Heart left ventricle (tissue), 16 donors: ENCODE data around the gene OTUD1. TPM values are rescaled to one million over a fixed set of nuclear protein-coding genes. Genes with fewer than 3 reads are reported as not detected.

Experiments used
- ATAC-seq, 4 donors: fragments of 200-7000 bp; cut with Tn5 transposase; one replicate each; pipeline ENCODE4 v1.9.1; 2020 to 2022; ENCODE audit warnings: moderate library complexity in 4 of 4, mild to moderate bottlenecking in 3 of 4, moderate number of reproducible peaks in 1 of 4
- DNase-seq, 5 donors: peaks; one replicate each; pipeline ENCODE4 v3.0.0-alpha.2; 2020
- H3K27ac ChIP-seq, 12 donors: fragments of 200-600 bp; sonication (generic) in 4 of 12; one replicate each; pipeline versions ENCODE4 v1.5.0 to v1.8.0; 2016 to 2022; ENCODE audit warnings: mild to moderate bottlenecking in 2 of 12
- H3K27me3 ChIP-seq, 9 donors: fragments of 200-600 bp; sonication (generic) in 2 of 9; one replicate each; pipeline versions ENCODE4 v1.5.1 to v1.8.0; 2016 to 2022; ENCODE audit warnings: mild to moderate bottlenecking in 3 of 9
- H3K36me3 ChIP-seq, 9 donors: fragments of 200-600 bp; sonication (generic) in 2 of 9; one replicate each; pipeline versions ENCODE4 v1.5.0 to v1.8.0; 2018 to 2022; ENCODE audit warnings: mild to moderate bottlenecking in 2 of 9
- H3K4me1 ChIP-seq, 12 donors: fragments of 200-600 bp; sonication (generic) in 4 of 12; one replicate each; pipeline versions ENCODE4 v1.5.0 to v1.8.0; 2016 to 2022; ENCODE audit warnings: mild to moderate bottlenecking in 3 of 12
- H3K4me3 ChIP-seq, 12 donors: fragments of 200-600 bp; sonication (generic) in 4 of 12; one replicate each; pipeline versions ENCODE4 v1.5.0 to v1.8.0; 2017 to 2022; ENCODE audit warnings: mild to moderate bottlenecking in 9 of 12, moderate library complexity in 4 of 12
- H3K9me3 ChIP-seq, 12 donors: fragments of 200-600 bp; sonication (generic) in 4 of 12; one replicate each; pipeline versions ENCODE4 v1.5.0 to v1.8.0; 2016 to 2022; ENCODE audit warnings: mild to moderate bottlenecking in 1 of 12
- CTCF ChIP-seq, 12 donors: fragments of 200-600 bp; sonication (generic) in 4 of 12; IDR thresholded peaks; one replicate each; pipeline versions ENCODE4 v1.5.0 to v1.8.0; 2018 to 2022; ENCODE audit warnings: antibody characterized with exemption in 12 of 12, mild to moderate bottlenecking in 5 of 12
- POLR2A ChIP-seq, 2 donors: fragments of 450-650 bp; IDR thresholded peaks; one replicate each; pipeline ENCODE4 v1.6.1; 2017; ENCODE audit warnings: antibody characterized with exemption in 2 of 2, mild to moderate bottlenecking in 2 of 2, moderate library complexity in 2 of 2
- WGBS, 4 donors: extraction: QIAGEN DNeasy Blood & Tissue Kit in 2 of 4; methylation state at CpG; one replicate each; pipeline versions ENCODE4 v1.1.5 to v1.1.7; 2013 to 2018; 5-methylcytosine and 5-hydroxymethylcytosine counted together
- intact Hi-C, 10 donors: fragments of 100-400 bp; cut with DNase I; formaldehyde crosslinking; loops; one replicate each; pipeline versions ENCODE4 v1.11.1 to v1.14.2; 2022
- polyA plus RNA-seq, 2 donors: library from polyadenylated mRNA; stranded (reverse); fragments of 200-250 nt; gene quantifications; one replicate each; pipeline ENCODE4 v1.2.3, GENCODE V29; 2013
- total RNA-seq, 9 donors: library from RNA; depleted of rRNA in 2 of 9; stranded (reverse); fragments of >200 nt in 2 of 9; fragmentation: NEBNext Ultra II Directional in 3 of 9; extraction: Animal tissue kit (Norgen Biotek cat#: 25700) in 3 of 9; gene quantifications; one replicate each; pipeline versions ENCODE4 v1.1.0 to v1.2.4, GENCODE V29; 2016 to 2023
- donor health status: ischemic (EF 13 %, LVEDD 7.1; RV severe dilation, severe dysfunction).
- donor health status: healthy with polysubstance abuse.
- donor health status: DM: no; HTN: yes; CAD: no.
- donor health status: DM: no; HTN: no; CAD: no.
- donor health status: ischemic (EF 25% LVEDD 6.9; RV normal size, moderate dysfunction).
- donor health status: ischemic (EF 25% LVEDD 5.7; RV mildly dilated, moderate dysfunction).
- donor health status: healthy.
- donor health status: DM: yes; HTN: yes; CAD: no.
- donor health status: ischemic (EF 35%, LVEDD 5.7; RV mildly dilated, moderate dysfunction).
- donor health status: nonischemic (EF 11% LVEDD 7.7; RV severe dilation, severe dysfunction).
- donor health status: DM: yes; HTN: yes; CAD: no.
- donor health status: PGD.
- donor health status: ischemic (EF 29% LVEDD 5.4; RV normal size, mild dysfunction).
- donor health status: nonischemic (EF 23%, LVEDD 6.1; RV moderate dilation, normal function).

The OTUD1 gene
- total and polyA plus RNA-seq, 11 donors: 8.7 to 60.9 (median 19.7) TPM

DNA sequence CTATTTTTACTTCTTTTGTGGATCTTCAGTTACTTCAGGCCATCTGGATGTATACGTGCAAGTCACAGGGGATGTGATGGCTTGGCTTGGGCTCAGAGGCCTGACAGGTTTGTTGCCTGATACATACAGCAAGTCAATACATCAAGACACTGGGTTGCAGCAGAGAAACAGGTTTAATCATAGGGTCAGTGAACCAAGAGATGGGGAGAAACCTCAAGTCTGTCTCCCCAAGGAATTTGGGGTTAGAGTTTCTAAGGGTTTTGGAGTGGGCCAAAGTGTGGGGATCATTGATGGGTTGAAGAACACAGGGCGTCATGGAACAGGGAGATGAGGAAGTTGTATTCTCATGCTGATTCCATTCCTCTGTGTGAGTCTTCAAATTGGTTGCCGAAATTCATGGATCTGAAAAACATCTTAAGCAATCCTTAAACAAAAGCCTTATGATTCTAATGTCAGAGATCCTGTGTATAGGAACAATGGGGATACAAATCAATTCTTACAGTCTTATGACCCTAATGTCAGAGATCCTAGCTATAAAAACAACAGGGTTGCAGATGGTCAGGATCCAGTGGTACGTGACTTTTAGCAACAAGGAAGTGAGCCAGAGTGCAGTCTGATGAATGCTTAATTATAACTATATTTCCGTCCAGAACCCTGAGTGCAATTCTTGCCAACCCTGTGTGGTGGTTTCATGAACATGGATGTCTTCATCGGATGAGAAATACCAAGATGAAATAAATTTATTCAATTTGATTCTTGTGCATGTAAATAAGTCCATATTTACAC, 18.9 kb downstream of the OTUD1 start:
- no peak for DNase-seq
- H3K4me1 ChIP-seq: peaks cover 0 to 14% (median 0%) of the 10 kb centered on the region in 12 donors
- whole genome bisulfite sequencing, 4 donors: 67 to 74% (median 71%) methylated on average over 6 of the region's 6 CpGs
- no peak for ATAC-seq
- no peaks in the 10 kb centered on the region for H3K9me3 ChIP-seq
- no peak for TF ChIP-seq POLR2A (IDR thresholded peaks at IDR 0.05)
- TF ChIP-seq CTCF (IDR thresholded peaks at IDR 0.05): no peak
- H3K36me3 ChIP-seq: no peaks in the 10 kb centered on the region
- intact Hi-C loops: no loop called here
- no peaks in the 10 kb centered on the region for H3K27me3 ChIP-seq
- H3K27ac ChIP-seq: no peak overlapping the region
- H3K4me3 ChIP-seq: no peak overlapping the region

- no peaks in the 10 kb centered on the region for H3K27me3 ChIP-seq
- H3K4me3 ChIP-seq: no peak overlapping the region
- H3K9me3 ChIP-seq: no peaks in the 10 kb centered on the region
- H3K27ac ChIP-seq: no peak overlapping the region
- WGBS, 4 donors: 86 to 92% (median 91%) methylated on average over 6 of the region's 6 CpGs
- peaks cover 0 to 14% (median 0%) of the 10 kb centered on the region in 12 donors for H3K4me1 ChIP-seq
- intact Hi-C loops: no loop called here
- DNase-seq: no peak
- ATAC-seq: no peak
- no peak for TF ChIP-seq CTCF (IDR thresholded peaks at IDR 0.05)
- no peak for TF ChIP-seq POLR2A (IDR thresholded peaks at IDR 0.05)
- no peaks in the 10 kb centered on the region for H3K36me3 ChIP-seq
Observed at GRCh38 chr10:23459308-23459939, 20.5 kb downstream of the OTUD1 start.

GRCh38 chr10:23461557-23461956, 22.7 kb downstream of the OTUD1 start:
- TF ChIP-seq CTCF (IDR thresholded peaks at IDR 0.05) (no peak), POLR2A (IDR thresholded peaks at IDR 0.05) (no peak)
- ATAC-seq (peak; percentile 75 to 85 (median 80)), DNase-seq (no peak)
- intact Hi-C loops: no loop called here
- Histone ChIP-seq H3K4me3 (no peak overlapping the region), H3K27me3 (no peaks in the 10 kb centered on the region), H3K4me1 (peaks cover 0 to 14% (median 1%) of the 10 kb centered on the region in 12 donors), H3K36me3 (no peaks in the 10 kb centered on the region), H3K27ac (peak overlapping the region in 8 of 12 donors; percentile 18 to 53 (median 36)), H3K9me3 (no peaks in the 10 kb centered on the region)
- WGBS, 4 donors: 46 to 54% (median 52%) methylated on average over 2 of the region's 2 CpGs

- peaks cover 0 to 11% (median 4%) of the 10 kb centered on the region in 12 donors for H3K4me1 ChIP-seq
- 90 to 92% (median 91%) methylated on average over 4 of the region's 4 CpGs for WGBS, 4 donors
- H3K36me3 ChIP-seq: no peaks in the 10 kb centered on the region
- ATAC-seq (no peak), DNase-seq (no peak)
- intact Hi-C loops: loop anchor here in 1 of 10 donors (5.0 kb wide), 1 partner anchor 50 kb away; no protein-coding TSS in a partner anchor
- H3K27me3 ChIP-seq: peaks cover 0 to 6% (median 0%) of the 10 kb centered on the region in 9 donors
- no peak overlapping the region for H3K27ac ChIP-seq
- H3K9me3 ChIP-seq: no peaks in the 10 kb centered on the region
- no peak for TF ChIP-seq CTCF (IDR thresholded peaks at IDR 0.05)
- TF ChIP-seq POLR2A (IDR thresholded peaks at IDR 0.05): no peak
- no peak overlapping the region for H3K4me3 ChIP-seq
Observed at GRCh38 chr10:23467012-23467411, 28.1 kb downstream of the OTUD1 start.
